Panc1 (cell line): Measurements from ENCODE around the gene MUC5AC. TPM values are rescaled to one million over a fixed set of nuclear protein-coding genes. Genes with fewer than 3 reads are reported as not detected.

Source experiments
- ATAC-seq: fragments of 200-7000 bp; cut with Tn5 transposase; 2 replicates; pipeline ENCODE4 v1.9.1; 2020; ENCODE audit warnings: mild to moderate bottlenecking, moderate library complexity
- BruUV-seq: library from RNA; stranded (reverse); fragments of 400-500 nt; replicated peaks from 2 replicates; lab custom pipeline; 2021; lab: Mats Ljungman, UMichigan
- CTCF ChIA-PET: fragments of 300-600 bp; sonication (Branson Sonifier 250); formaldehyde crosslinking; loops from one replicate; lab custom pipeline; 2022; ENCODE audit warnings: antibody characterized with exemption; lab: Charles Lee
- POLR2A ChIA-PET: fragments of 300-600 bp; sonication (Branson Sonifier 250); formaldehyde crosslinking; loops from one replicate; lab custom pipeline; 2022; ENCODE audit warnings: antibody characterized with exemption; lab: Charles Lee
- DNase-seq: peaks from one replicate; pipeline ENCODE4 v3.0.0-alpha.2; 2010; ENCODE audit warnings: low read depth, low spot score
- H3K27ac ChIP-seq: 2 replicates; pipeline ENCODE4 v1.5.1; 2011; ENCODE audit warnings: mild to moderate bottlenecking, low read length, inconsistent platforms
- H3K27me3 ChIP-seq: fragments of 200-500 bp; sonication (Bioruptor generic); 2 replicates; pipeline ENCODE4 v1.6.0; 2014; ENCODE audit warnings: low read length, inconsistent platforms; ENCODE audit not compliant: control insufficient read depth, insufficient read depth
- H3K36me3 ChIP-seq: fragments of 200-500 bp; sonication (Bioruptor generic); 2 replicates; pipeline ENCODE4 v1.5.1; 2014; ENCODE audit warnings: inconsistent platforms, mild to moderate bottlenecking, low read length, moderate library complexity; ENCODE audit not compliant: control insufficient read depth, insufficient read depth
- H3K4me1 ChIP-seq: 2 replicates; pipeline ENCODE4 v1.5.1; 2011; ENCODE audit warnings: inconsistent platforms, mild to moderate bottlenecking, low read length, moderate library complexity; ENCODE audit not compliant: control insufficient read depth, insufficient read depth
- H3K4me3 ChIP-seq, 2 experiments: 2 replicates each; pipeline ENCODE4 v1.5.1; 2011 to 2012; ENCODE audit warnings: low read depth in 2 of 2, low read length in 2 of 2, mild to moderate bottlenecking in 2 of 2, inconsistent platforms in 1 of 2, moderate library complexity in 1 of 2
- H3K9me3 ChIP-seq: fragments of 200-500 bp; sonication (Bioruptor generic); 2 replicates; pipeline ENCODE4 v1.5.1; 2014; ENCODE audit warnings: low read depth, mild to moderate bottlenecking, inconsistent platforms, low read length, moderate library complexity; ENCODE audit not compliant: control insufficient read depth, insufficient read depth
- CTCF ChIP-seq: fragments of 450-650 bp; IDR thresholded peaks from 2 replicates; pipeline ENCODE4 v1.5.1; 2017; ENCODE audit warnings: mild to moderate bottlenecking
- POLR2AphosphoS5 ChIP-seq: IDR thresholded peaks from 2 replicates; pipeline ENCODE4 v1.6.1; 2012; ENCODE audit warnings: mild to moderate bottlenecking, low read depth, low read length, moderate library complexity
- REST ChIP-seq, 2 experiments: IDR thresholded peaks; 2 replicates each; pipeline ENCODE4 v1.6.1; 2011 to 2012; ENCODE audit warnings: low read depth in 2 of 2, control low read depth in 1 of 2, low read length in 1 of 2, mild to moderate bottlenecking in 1 of 2, moderate library complexity in 1 of 2; ENCODE audit not compliant: insufficient read depth in 1 of 2
- SIN3A ChIP-seq: IDR thresholded peaks from 2 replicates; pipeline ENCODE4 v1.6.1; 2012; ENCODE audit warnings: low read depth, mild to moderate bottlenecking, low read length, moderate library complexity, borderline replicate concordance; ENCODE audit not compliant: insufficient read depth
- TCF7L2 ChIP-seq: IDR thresholded peaks from 2 replicates; pipeline ENCODE4 v1.6.1; 2011; ENCODE audit warnings: mild to moderate bottlenecking, low read depth, low read length, inconsistent platforms
- in situ Hi-C: cut with HindIII; loops from 2 replicates; pipeline ENCODE4 v1.10.0; 2016; ENCODE audit warnings: low sequenced_read_pairs, low pct_unique_long_range_greater_than_20kb
- intact Hi-C: fragments of 100-400 bp; cut with micrococcal nuclease; formaldehyde crosslinking; loops from one replicate; pipeline ENCODE4 v1.10.0; 2022; ENCODE audit not compliant: unreplicated experiment
- total RNA-seq: library from RNA; stranded (reverse); gene quantifications from one replicate; pipeline ENCODE4 v1.2.1, GENCODE V29; 2021; ENCODE audit not compliant: unreplicated experiment

Gene MUC5AC
- total RNA-seq, 1 experiment from 2014 or later = 0.03 TPM

GRCh38 chr11:1197886-1198560 lies 40.3 kb downstream of the MUC5AC start:
- no peaks in the 10 kb centered on the region for H3K27me3 ChIP-seq
- H3K4me3 ChIP-seq = no peak overlapping the region
- H3K36me3 ChIP-seq = no peaks in the 10 kb centered on the region
- no peak overlapping the region for H3K27ac ChIP-seq
- TF ChIP-seq SIN3A (no peak), CTCF (no peak; the same call in 1 of the 2 replicates), POLR2AphosphoS5 (no peak), TCF7L2 (no peak), REST (IDR thresholded peaks at IDR 0.05; ENCODE audit: insufficient read depth in 1 of 2, low read depth in 2 of 2, low read length in 1 of 2) (no peak)
- ChIA-PET CTCF (interaction anchor here (0.8 kb wide), 1 partner anchor 11 kb away, joined by 4 read pairs; no protein-coding TSS in a partner anchor), POLR2A (no interaction called here)
- intact Hi-C loops (no loop called here), in situ Hi-C loops (no loop called here)
- H3K4me1 ChIP-seq = peaks cover 9% of the 10 kb centered on the region
- no peak for ATAC-seq
- DNase-seq = no peak
- no peaks in the 10 kb centered on the region for H3K9me3 ChIP-seq
- no TSS peak for BruUV-seq

- H3K9me3 ChIP-seq = no peaks in the 10 kb centered on the region
- TF ChIP-seq TCF7L2 = no peak
- no peak for TF ChIP-seq REST (IDR thresholded peaks at IDR 0.05; ENCODE audit: insufficient read depth in 1 of 2, low read depth in 2 of 2, low read length in 1 of 2)
- no peak for TF ChIP-seq SIN3A
- no peak overlapping the region for H3K27ac ChIP-seq
- DNase-seq (no peak), ATAC-seq (no peak)
- no peak overlapping the region for H3K4me3 ChIP-seq
- H3K36me3 ChIP-seq = no peaks in the 10 kb centered on the region
- CTCF ChIA-PET = no interaction called here
- H3K4me1 ChIP-seq = peaks cover 16% of the 10 kb centered on the region
- POLR2A ChIA-PET = interaction anchor here (0.7 kb wide), 1 partner anchor 41 kb away, joined by 3 read pairs; the partner anchor contains the start of gene MUC5AC
- in situ Hi-C loops (no loop called here), intact Hi-C loops (no loop called here)
- no TSS peak for BruUV-seq
- no peaks in the 10 kb centered on the region for H3K27me3 ChIP-seq
These were observed 40.9 kb downstream of the MUC5AC start for GRCh38 chr11:1198561-1199240.
